Keratinocyte (primary cell): Measurements from ENCODE around the gene PHF8.

ENCODE experiments used
- EZH2 ChIP-seq: IDR thresholded peaks from one replicate; pipeline ENCODE4 v1.6.1; 2012; ENCODE audit warnings: inconsistent platforms, mild to moderate bottlenecking, low read length, moderate library complexity
- TF ChIP-seq, protein P1 (sequence below), 3 experiments: IDR thresholded peaks in 1 of 3; conservative IDR thresholded peaks in 1 of 3; optimal IDR thresholded peaks in 1 of 3; 2 replicates in 2 of 3; 3 replicates in 1 of 3; pipeline versions ENCODE3 to v1.5.1; 2011; ENCODE audit warnings: low read length in 3 of 3, mild to moderate bottlenecking in 3 of 3, moderate library complexity in 2 of 3, control low read depth in 1 of 3, inconsistent platforms in 1 of 3; ENCODE audit not compliant: insufficient read depth in 2 of 3; ENCODE audit errors: extremely low read depth in 1 of 3

DNA sequence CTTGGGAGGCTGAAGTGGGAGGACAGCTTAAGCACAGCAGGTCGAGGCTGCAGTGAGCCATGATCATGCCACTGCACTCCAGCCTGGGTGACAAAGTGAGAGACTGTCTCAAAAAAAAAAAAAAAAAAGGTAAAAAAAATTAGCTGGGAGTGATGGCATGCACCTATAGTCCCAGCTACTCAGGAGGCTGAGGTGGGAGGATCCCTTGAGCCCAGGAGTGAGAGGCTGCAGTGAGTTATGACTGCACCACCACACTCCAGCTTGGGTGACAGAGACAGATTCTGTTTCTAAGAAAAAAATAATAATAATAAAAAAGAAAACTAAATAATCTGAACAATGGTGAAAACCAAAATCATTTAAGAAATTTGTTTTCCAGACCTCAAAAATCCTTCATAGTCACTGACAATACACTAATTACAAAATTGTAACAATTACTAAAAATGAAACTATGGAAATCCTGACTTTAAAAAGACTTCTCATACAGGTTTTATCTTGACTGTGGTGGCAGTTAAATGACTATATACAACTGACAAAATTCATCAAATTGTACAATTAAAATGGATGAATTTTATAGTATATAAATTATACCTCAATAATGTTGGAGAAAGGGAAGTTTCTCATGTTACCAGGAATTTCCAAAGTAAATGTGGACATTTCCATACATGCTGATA, 31.3 kb downstream of the PHF8 start:
- TF ChIP-seq, protein P1, sequence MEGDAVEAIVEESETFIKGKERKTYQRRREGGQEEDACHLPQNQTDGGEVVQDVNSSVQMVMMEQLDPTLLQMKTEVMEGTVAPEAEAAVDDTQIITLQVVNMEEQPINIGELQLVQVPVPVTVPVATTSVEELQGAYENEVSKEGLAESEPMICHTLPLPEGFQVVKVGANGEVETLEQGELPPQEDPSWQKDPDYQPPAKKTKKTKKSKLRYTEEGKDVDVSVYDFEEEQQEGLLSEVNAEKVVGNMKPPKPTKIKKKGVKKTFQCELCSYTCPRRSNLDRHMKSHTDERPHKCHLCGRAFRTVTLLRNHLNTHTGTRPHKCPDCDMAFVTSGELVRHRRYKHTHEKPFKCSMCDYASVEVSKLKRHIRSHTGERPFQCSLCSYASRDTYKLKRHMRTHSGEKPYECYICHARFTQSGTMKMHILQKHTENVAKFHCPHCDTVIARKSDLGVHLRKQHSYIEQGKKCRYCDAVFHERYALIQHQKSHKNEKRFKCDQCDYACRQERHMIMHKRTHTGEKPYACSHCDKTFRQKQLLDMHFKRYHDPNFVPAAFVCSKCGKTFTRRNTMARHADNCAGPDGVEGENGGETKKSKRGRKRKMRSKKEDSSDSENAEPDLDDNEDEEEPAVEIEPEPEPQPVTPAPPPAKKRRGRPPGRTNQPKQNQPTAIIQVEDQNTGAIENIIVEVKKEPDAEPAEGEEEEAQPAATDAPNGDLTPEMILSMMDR (optimal IDR thresholded peaks at IDR 0.05 in 1 of 3, IDR thresholded peaks at IDR 0.05 in 1 of 3, conservative IDR thresholded peaks at IDR 0.05 in 1 of 3; ENCODE audit: extremely low read depth in 1 of 3, insufficient read depth in 2 of 3, low read length in 3 of 3), result no peak
- no peak for TF ChIP-seq EZH2
